Erythroblast (primary cell): Measurements from ENCODE around the gene IL1A.

ENCODE experiments used
- GATA1 ChIP-seq: IDR thresholded peaks from 2 replicates; pipeline ENCODE4 v1.6.1; 2011; ENCODE audit warnings: low read depth, mild to moderate bottlenecking, control low read depth, low read length, moderate library complexity
- POLR2A ChIP-seq: IDR thresholded peaks from 2 replicates; pipeline ENCODE4 v1.6.1; 2011; ENCODE audit warnings: mild to moderate bottlenecking, low read length

DNA sequence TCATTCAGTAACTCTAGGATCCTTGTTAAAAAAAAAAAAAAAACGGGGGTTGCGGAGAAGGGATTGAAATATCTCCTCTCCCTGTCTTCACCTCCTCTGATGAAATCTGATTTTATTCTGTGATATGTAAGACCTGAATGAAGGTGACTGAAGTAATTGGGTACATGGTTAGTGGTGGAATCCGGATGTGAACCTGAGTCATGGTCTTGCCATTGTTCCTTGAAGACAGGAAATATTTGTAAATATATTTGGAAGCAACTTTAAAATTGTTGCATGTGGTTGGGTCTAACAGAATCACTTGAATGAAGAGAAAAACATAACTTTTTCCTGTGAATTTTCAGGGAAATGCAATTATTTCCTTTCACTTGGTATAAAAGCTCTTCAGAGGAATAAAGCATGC is 3.0 kb upstream of the IL1A start:
- TF ChIP-seq POLR2A (no peak), GATA1 (no peak)
